Measurements from ENCODE around the gene ABCG1.

DNA sequence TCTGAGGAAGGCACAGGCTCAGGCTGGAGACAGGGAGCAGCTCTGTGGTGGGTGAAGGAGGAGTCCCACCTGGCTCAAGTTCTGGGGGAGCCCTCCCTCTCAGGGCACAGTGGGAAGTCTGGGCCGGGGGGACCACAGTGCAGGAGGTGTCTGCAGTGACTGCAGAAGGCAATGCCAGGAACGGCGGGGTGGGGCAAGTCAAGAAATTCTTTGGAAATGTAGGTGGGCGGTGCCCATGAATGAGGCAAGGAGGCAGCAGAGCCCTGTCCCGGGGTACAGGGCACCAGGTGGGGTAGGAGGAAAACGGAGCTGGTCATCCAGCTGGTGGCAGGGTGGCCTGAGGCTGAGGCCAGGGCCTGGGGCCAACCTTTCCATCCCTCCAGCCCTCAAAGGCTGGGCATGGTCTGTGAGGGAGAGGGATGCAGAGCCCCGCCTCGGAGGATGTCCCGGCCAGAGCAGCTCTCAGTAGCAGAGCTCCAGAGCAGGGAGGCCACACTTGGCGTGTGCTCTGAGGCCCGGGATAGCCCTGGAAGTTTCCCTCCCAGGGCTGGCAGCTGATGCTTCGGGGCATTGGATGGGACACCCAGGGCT lies 91.6 kb downstream of the ABCG1 start:
- TF ChIP-seq, protein P1, sequence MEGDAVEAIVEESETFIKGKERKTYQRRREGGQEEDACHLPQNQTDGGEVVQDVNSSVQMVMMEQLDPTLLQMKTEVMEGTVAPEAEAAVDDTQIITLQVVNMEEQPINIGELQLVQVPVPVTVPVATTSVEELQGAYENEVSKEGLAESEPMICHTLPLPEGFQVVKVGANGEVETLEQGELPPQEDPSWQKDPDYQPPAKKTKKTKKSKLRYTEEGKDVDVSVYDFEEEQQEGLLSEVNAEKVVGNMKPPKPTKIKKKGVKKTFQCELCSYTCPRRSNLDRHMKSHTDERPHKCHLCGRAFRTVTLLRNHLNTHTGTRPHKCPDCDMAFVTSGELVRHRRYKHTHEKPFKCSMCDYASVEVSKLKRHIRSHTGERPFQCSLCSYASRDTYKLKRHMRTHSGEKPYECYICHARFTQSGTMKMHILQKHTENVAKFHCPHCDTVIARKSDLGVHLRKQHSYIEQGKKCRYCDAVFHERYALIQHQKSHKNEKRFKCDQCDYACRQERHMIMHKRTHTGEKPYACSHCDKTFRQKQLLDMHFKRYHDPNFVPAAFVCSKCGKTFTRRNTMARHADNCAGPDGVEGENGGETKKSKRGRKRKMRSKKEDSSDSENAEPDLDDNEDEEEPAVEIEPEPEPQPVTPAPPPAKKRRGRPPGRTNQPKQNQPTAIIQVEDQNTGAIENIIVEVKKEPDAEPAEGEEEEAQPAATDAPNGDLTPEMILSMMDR (conservative IDR thresholded peaks at IDR 0.05): no peak
- no peak for TF ChIP-seq EZH2 (IDR thresholded peaks at IDR 0.05; ENCODE audit: low read depth)
